ENCODE data around the gene LHFPL2.

- TF ChIP-seq CTCF (conservative IDR thresholded peaks at IDR 0.05; ENCODE audit: low read depth in 2 of 2) = no peak
- TF ChIP-seq POLR2AphosphoS5 (IDR thresholded peaks at IDR 0.05; ENCODE audit: low read depth) = no peak
- TF ChIP-seq JUNB (IDR thresholded peaks at IDR 0.05; ENCODE audit: unreplicated experiment) = no peak
- TF ChIP-seq, protein P1, sequence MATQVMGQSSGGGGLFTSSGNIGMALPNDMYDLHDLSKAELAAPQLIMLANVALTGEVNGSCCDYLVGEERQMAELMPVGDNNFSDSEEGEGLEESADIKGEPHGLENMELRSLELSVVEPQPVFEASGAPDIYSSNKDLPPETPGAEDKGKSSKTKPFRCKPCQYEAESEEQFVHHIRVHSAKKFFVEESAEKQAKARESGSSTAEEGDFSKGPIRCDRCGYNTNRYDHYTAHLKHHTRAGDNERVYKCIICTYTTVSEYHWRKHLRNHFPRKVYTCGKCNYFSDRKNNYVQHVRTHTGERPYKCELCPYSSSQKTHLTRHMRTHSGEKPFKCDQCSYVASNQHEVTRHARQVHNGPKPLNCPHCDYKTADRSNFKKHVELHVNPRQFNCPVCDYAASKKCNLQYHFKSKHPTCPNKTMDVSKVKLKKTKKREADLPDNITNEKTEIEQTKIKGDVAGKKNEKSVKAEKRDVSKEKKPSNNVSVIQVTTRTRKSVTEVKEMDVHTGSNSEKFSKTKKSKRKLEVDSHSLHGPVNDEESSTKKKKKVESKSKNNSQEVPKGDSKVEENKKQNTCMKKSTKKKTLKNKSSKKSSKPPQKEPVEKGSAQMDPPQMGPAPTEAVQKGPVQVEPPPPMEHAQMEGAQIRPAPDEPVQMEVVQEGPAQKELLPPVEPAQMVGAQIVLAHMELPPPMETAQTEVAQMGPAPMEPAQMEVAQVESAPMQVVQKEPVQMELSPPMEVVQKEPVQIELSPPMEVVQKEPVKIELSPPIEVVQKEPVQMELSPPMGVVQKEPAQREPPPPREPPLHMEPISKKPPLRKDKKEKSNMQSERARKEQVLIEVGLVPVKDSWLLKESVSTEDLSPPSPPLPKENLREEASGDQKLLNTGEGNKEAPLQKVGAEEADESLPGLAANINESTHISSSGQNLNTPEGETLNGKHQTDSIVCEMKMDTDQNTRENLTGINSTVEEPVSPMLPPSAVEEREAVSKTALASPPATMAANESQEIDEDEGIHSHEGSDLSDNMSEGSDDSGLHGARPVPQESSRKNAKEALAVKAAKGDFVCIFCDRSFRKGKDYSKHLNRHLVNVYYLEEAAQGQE (IDR thresholded peaks at IDR 0.05; ENCODE audit: unreplicated experiment) = no peak
- no peak for TF ChIP-seq ZNF114 (CRISPR knock-in tag; IDR thresholded peaks at IDR 0.05)
- no peak for TF ChIP-seq EZH2 (IDR thresholded peaks at IDR 0.05; ENCODE audit: low read depth, unreplicated experiment)
- no peak for TF ChIP-seq EZH2phosphoT487 (IDR thresholded peaks at IDR 0.05; ENCODE audit: unreplicated experiment)
- no peak for TF ChIP-seq ZNF462 (CRISPR knock-in tag; IDR thresholded peaks at IDR 0.05)
- no peak for TF ChIP-seq CREB1 (CRISPR knock-in tag; IDR thresholded peaks at IDR 0.05; ENCODE audit: low read depth)
- no peak for TF ChIP-seq NANOG (IDR thresholded peaks at IDR 0.05; ENCODE audit: borderline replicate concordance)
- no peak for TF ChIP-seq ETS1 (IDR thresholded peaks at IDR 0.05)
- TF ChIP-seq STAT1 (IDR thresholded peaks at IDR 0.05; ENCODE audit: unreplicated experiment) = no peak
- TF ChIP-seq ZNF331 (CRISPR knock-in tag; IDR thresholded peaks at IDR 0.05; ENCODE audit: low read depth) = no peak
These were observed 13.8 kb upstream of the LHFPL2 start for GRCh38 chr5:78662323-78662722.
